ENCODE results near the gene DCUN1D2.
A peak's percentile ranks its signal among the peaks of the same experiment; 100 is the strongest.

The DCUN1D2 gene

GRCh38 chr13:113420232-113420631, 70.3 kb downstream of the DCUN1D2 start:
- no peak for DNase-seq

DNA sequence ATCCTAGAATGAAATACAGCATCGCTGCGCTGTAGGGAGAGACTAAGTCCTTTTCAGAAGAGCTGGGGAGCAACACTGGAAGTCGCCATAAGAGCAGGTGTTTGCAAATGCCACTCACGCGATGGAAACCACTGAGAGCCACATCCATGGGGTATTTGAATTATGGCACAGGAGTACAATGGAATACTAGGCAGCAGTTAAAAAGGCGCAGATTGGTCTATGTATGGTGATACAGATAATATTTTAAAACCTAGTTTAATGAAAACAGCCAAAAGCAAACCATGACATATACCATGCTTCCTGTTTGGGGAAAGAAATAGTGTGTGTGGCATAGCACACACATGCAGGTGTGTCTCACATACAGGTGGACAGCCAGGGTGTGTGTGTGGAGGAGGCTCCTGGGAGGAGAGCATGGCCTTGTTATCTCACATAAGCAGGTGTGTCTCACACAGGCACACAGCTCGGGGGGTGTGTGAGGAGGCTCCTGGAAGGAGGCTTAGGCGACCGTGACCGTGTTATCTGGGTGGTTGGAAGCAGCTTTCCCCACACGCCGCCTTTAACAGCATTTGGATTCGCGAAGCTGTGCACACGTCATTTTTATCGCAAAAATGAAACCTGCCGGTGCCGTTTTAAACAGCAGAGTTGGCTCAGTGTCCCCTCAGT, 70.8 kb downstream of the DCUN1D2 start:
- DNase-seq = no peak

DNA sequence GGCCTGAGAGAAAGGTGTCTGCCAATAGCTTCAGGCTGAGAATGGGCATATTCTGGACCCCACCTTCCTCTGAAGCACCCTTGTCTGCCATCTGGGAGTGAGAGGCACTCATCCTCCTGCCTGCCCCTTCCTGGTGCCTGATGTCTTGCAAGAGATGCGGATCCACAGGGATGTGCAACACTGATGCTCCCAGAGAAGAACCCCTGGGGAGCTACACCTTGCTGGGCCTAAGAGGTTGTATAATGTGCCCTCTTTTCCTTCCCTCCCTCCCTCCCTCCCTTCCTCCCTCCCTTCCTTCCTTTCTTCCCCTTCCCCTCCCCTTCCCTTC, 71.8 kb downstream of the DCUN1D2 start:
- DNase-seq = no peak

GRCh38 chr13:113417836-113418721, 72.4 kb downstream of the DCUN1D2 start:
- DNase-seq = no peak

DNA sequence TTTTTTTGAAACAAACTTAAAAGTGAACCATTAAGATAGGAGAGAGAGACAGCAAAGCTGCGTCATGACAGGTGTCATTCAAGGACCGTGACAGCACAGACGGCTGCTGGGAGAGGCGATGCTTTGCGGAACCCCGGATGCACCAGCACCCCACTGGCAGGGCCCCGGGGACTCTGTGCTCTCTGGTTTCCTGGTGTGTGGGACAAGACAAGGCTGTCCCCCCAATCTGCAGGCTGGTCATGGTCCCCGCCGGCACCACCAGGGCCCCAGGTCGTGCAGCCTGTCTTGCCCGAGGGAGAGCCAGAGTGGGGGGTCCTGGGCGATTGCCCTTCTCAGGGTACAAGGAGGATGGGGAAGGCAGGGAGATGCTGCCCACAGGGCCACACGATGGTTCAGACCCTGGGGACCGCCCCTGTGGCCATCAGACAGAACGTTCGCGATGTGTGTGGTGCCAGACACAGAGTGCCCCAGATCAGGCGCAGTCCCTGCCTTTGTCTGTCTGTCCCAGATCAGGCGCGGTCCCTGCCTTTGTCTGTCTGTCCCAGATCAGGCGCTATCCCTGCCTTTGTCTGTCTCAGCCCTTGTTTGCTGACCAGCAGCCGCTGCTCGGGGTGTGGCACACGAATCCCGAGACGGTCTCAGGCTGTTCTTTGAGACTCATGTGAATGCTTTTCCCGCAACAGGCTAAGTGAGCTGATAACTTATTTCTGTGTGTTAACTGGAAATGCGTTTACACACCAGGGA, 73.3 kb downstream of the DCUN1D2 start:
- DNase-seq = no peak

DNA sequence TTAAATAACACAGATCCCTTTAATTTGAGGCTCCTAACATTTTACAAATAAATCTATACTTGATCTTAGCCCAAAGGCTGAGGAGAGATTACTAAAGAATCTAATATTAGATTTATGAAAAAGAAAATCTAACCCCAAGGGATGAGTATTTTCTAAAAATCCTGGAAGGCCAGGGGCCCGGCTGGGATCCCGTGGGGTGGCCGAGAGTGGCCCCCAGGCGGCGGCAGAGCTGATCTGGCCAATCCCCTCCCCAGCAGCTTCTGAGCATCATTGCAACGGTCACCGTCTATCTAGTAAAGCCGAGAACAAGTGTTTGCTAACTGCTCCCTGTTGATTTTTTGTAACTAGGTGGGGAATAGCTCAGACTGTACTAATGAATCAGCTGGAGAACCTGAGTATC, 74.7 kb downstream of the DCUN1D2 start:
- DNase-seq = no peak

DNA sequence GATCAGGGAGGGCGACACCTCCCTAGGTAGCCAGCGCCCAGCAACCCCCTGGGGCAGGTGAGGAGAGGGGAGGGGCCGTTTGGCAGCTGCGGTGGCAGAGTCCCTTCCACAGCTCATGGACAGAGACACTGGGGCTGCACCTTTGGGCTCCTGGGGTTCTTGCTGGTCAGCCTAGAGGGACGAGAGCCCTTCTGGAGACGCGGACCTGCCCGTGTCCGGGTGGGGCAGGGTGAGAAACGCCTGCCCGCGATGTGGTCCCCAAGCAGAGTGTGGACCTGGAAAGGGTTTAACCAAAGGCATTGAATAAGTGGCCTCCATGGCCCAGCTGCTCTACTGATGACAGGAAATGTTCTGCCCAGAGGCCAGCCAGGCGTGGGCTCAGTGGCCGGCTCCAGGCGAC, 75.5 kb downstream of the DCUN1D2 start:
- no peak for DNase-seq

DNA sequence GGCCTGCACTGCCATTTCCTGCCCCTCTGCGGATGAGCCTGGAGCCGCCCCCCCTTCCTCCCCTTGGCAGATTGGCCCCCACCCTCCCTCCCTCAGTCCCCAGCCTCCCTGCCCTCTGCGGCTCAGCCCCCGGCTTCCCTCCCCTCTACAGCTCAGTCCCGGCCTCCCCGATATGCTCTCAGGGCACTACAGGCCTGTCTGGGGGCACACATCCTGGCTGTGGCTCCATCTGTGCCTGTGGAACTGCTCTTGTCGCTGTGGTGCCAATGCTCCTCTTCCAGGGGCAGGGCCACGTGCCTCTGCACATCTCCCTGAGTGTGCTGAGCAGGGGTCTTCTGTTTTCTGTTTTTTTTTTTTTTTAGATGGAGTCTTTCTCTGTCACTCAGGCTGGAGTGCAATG, 76.2 kb downstream of the DCUN1D2 start:
- no peak for DNase-seq

- no peak for DNase-seq
These were observed 76.6 kb downstream of the DCUN1D2 start for GRCh38 chr13:113413898-113414282.

GRCh38 chr13:113413178-113413897, 77.2 kb downstream of the DCUN1D2 start:
- no peak for DNase-seq

DNA sequence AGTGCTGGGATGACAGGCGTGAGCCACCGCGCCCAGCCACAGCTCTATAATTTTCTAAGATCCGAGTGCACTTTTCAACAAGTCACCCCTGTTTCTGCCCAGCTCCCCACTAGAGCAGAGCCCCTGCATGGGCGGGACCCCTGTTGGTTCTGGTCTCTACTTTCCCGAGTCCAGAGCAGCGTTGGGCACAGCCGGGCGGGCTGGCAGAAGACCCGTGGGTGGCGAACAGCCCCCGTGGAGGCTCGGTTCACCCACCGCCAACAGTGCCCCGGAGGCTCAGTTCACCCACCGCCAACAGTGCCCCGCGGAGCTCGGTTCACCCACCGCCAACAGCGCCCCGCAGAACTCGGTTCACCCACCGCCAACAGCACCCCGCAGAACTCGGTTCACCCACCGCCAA, 78.1 kb downstream of the DCUN1D2 start:
- DNase-seq = no peak

- peak; percentile 95 for DNase-seq
These were observed 79.1 kb downstream of the DCUN1D2 start for GRCh38 chr13:113411216-113412023.

DNA sequence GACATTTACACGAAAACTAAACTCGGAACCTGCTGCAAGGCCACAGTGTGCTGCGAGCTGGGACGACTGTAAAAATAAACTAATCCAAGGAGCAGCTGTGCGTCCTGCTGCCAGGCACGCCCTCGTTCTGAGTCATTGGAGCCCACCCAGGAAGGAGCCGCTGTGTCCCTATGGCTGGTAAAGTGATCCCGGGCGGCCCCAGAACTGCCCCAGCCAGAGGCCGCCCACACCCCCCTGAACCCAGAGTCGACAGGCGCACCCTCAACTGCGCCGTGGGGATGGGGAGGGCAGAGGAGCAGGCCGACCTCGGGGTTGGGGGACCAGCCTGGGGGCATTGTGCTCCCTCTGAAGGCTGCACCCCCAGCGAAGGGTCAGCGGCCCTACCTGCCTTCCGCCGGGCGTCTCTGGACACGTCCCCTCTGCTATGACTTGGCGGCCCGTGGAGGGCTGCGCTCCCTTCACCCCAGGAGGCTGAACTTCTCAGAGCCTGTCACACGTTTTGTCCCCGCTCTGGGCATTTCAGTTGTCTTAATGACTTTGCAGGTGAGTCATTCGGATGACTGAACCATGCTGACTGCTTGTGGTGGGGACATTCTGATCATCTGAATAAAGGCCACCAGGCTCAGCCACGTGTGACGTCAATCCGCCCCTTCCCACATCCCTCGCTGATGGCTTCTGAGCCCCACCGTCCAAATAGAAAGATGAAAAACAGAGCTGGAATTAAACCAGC, 79.9 kb downstream of the DCUN1D2 start:
- DNase-seq = peak; percentile 79

DNA sequence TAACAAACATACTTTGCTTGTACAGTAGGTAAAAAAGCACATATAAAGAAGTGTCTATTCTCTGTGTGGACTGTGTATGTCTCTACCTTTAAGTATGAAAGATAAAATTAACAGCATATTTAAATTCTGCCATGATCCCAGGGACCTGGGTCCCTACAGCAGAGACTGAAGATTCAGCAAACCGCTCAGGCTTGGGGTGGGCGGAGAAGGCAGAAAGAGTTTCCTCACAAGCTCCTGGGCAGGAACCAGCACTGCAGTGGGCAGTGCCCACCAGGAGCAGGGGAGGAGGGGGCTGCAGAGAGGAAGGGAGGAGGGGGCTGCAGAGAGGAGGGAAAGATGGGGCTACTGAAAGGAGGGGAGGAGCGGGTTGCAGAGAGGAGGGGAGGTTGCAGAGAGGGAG, 81.9 kb downstream of the DCUN1D2 start:
- DNase-seq = no peak

DNA sequence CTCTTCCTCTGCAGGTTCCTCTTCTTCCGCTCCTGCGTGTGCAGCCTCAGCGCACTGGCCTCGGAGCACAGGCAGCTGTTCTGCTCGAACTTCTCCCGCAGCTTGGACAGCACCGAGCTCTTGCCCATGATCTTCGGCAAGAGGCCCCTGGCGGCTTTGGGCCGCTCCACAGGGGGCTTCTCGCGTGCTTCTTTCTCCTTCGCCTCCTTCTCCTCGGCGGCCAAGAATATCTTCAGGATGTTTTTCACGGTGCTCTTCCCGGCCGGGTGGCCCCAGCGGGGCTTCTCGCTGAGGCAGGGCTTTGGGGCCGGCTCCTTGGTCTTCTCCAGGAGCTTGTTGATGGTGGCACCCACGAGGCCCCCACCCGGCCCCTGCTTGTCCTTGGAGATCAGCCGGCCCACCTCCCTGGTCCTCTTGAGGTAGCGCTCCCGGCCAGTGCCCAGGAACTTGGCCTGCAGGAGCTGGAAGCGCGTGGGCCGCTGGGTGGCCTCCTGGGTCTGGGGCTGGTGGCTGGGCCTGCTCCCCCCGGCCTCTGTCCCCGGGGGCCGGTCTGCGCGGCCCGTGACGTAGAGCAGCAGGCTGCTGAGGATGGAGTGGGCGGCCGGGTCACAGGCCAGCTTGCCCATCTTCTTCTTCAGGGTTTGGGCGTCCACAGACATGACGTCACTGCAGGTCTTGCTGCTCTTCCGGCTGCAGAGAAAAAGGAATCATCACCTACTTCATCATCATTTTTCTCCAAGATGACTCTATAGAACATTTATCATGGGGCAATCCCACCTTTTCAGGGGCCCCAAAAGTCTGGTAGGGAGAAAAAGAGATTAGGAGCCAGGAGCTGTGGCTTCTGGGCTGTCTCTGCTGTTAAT, 82.7 kb downstream of the DCUN1D2 start:
- DNase-seq = no peak

DNA sequence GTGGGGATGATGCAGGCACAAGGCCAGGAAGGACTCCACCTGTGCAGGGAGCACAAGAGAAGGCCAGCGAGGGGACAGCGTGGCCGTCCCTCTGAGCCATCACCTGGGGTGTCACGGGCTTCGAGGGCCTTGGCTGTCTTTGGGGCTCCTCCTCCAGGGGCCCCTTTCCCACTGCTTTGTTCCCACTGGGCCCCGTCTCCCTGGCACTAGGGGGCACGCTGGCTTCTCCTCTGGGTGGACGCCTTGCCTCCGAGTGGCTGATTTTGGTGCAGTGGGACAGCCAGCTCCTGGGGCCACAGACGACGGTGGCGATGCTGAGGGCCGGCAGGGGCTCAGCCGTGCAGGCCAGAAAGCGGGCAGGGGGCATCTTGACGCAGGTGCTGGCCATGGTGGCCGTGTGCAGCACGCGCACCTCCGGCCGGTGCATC, 83.4 kb downstream of the DCUN1D2 start:
- DNase-seq = no peak

DNA sequence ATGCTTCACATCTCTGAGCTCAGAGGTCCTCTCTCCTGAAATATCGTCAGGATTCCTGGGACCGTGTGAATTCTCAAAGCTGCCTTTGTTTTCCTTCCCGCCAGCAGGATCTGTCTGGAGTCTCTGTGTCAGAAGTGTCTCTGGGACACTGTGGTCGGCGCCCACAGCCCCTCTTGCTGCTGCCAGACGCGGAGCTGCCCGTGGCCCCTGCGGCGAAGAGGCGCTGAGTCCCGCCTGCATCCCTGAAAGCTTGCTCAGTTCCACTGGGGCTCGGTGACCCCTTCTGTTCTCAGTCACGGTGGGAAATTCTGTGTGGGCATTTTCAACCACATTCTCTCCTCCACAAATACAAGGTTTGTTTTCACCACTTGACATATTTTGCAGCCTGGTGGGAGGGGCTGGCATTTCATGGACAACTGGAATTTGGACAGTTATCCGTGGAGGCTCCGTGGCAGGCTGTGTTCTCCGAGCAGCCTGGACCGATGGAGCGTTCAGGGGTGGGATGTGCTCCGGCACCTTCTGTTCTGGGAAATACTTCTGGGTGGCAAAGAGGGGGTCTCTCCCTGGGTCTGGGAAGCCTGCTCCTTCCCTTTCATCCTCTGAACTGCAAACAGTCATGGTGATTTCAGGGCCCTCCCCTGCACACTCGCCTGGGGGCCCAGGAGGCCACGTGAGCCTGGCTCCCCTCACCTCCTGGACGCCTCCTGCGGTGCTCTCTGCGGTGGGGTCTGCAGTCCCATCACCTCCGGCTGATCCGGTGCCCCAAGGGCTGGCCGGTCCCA, 84.0 kb downstream of the DCUN1D2 start:
- no peak for DNase-seq

All from fibroblast of upper back skin (primary cell).